Endothelial cell (in vitro differentiated cells): ENCODE measurements around the gene NPAP1. TPM values are rescaled to one million over a fixed set of nuclear protein-coding genes. Genes with fewer than 3 reads are reported as not detected.
"Not testable (repeated sequence)": the region's sequence is repeated elsewhere in the genome, so short reads cannot be mapped to it uniquely, and the experiment has no call there.

Source experiments
- DNase-seq: peaks from one replicate; pipeline ENCODE4 v3.0.0; 2021; ENCODE audit warnings: low spot score
- H3K27ac Mint-ChIP-seq: one replicate; pipeline ENCODE4 v1.8.0; 2021; ENCODE audit warnings: mixed read lengths, inconsistent platforms; ENCODE audit not compliant: unreplicated experiment
- H3K27me3 Mint-ChIP-seq: one replicate; pipeline ENCODE4 v1.8.0; 2021; ENCODE audit warnings: mild to moderate bottlenecking, moderate library complexity, mixed read lengths, inconsistent platforms; ENCODE audit not compliant: unreplicated experiment
- H3K36me3 Mint-ChIP-seq: one replicate; pipeline ENCODE4 v1.8.0; 2021; ENCODE audit warnings: mild to moderate bottlenecking, low read depth, mixed read lengths, inconsistent platforms; ENCODE audit not compliant: unreplicated experiment
- H3K4me1 Mint-ChIP-seq: one replicate; pipeline ENCODE4 v1.8.0; 2021; ENCODE audit warnings: mild to moderate bottlenecking, mixed read lengths, inconsistent platforms; ENCODE audit not compliant: unreplicated experiment
- H3K4me3 Mint-ChIP-seq: one replicate; pipeline ENCODE4 v1.8.0; 2021; ENCODE audit warnings: mild to moderate bottlenecking, mixed read lengths, inconsistent platforms; ENCODE audit not compliant: unreplicated experiment
- H3K9me3 Mint-ChIP-seq: one replicate; pipeline ENCODE4 v1.8.0; 2021; ENCODE audit warnings: mixed read lengths, inconsistent platforms; ENCODE audit not compliant: unreplicated experiment
- CTCF ChIP-seq: fragments of 200-600 bp; sonication (generic); IDR thresholded peaks from one replicate; pipeline ENCODE4 v1.5.0; 2021; ENCODE audit warnings: antibody characterized with exemption; ENCODE audit not compliant: unreplicated experiment
- long read RNA-seq: library from polyadenylated mRNA; unstranded; transcript quantifications from one replicate; pipeline ENCODE4 v2.0.0, GENCODE V29; 2020; ENCODE audit not compliant: unreplicated experiment
- total RNA-seq: library from RNA; stranded (reverse); fragmentation: NEBNext Ultra II Directional; extraction: Animal tissue kit (Norgen Biotek cat#: 25700); gene quantifications from one replicate; pipeline ENCODE4 v1.2.1, GENCODE V29; 2021; ENCODE audit not compliant: unreplicated experiment

The NPAP1 gene
- total RNA-seq = 0.18 TPM
- long read RNA-seq = 0 reads

DNA sequence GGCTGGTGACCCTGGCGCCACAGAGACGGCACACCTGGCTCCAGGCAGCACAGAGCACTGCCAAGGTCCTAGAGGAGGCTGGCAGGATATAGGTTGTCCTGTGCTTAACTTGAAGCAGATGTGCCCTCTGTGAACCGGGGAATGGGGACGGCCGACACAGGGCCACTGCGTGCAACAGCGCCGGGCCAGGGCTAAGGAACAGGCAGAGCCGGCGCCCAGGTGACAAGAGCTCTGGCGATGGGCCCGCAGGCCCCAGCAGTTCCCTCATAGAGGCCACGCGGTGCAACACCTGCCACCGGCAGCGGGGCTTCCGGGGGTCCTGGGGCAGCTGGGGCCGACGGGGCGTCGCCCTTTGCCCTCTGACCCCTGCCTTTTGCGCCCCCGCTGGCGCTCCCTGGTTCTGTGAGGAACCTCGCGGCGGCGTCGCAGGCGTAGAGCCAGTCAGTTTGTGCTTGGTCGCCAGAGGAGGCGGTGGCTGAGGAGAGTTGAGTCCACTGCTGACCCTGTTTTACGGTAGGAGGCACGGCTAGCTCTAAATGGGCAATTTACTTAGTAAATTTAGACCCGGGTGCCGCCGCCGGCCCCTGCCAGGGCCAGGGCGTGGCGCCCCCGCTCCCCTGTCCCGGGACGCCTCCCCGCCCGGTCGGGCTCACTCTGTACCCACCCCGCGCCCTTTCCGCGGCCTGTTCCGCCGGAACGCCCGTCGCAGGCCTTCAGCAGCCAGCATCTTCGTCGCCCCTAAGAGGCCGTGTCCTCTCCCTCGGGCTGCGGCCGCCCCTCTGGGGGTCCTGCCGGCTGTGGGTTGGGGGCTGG lies at the start of gene NPAP1:
Gene NPAP1, plus strand, starts transcription at position 444 of the 813 bp plus-strand sequence. Its CDS starts 93 bp downstream, at position 537.
- no peaks in the 10 kb centered on the region for H3K4me1 Mint-ChIP-seq
- no peak within 1 kb of the TSS for H3K27ac Mint-ChIP-seq
- no peak for TF ChIP-seq CTCF
- no peak for DNase-seq
- H3K4me3 Mint-ChIP-seq = no peak within 1 kb of the TSS
- H3K27me3 Mint-ChIP-seq = peaks cover 13% of the 10 kb centered on the region
- H3K9me3 Mint-ChIP-seq = peaks cover 15% of the 10 kb centered on the region
- peaks cover 18% of the 10 kb centered on the region for H3K36me3 Mint-ChIP-seq

DNA sequence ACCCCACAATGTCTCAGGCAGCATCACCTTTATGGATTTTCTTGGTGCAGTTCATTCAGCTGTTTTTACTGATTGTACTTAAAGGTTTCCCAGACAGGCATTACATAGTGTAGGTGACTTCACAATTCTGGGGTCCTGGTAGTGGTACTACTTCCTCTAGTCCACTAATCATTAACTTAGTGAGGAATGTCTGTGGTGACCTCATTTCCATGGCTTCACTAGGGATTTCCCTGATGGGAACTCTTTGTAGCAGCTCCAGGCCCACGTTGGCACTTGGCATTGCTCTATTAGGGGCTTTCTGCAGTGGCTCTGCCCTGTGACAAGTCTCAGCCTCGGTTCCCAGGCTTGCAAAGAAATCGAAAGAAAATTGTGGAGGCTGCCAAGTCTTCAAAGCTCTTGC lies 48.1 kb upstream of the NPAP1 start:
- peaks cover 21% of the 10 kb centered on the region for H3K9me3 Mint-ChIP-seq

DNA sequence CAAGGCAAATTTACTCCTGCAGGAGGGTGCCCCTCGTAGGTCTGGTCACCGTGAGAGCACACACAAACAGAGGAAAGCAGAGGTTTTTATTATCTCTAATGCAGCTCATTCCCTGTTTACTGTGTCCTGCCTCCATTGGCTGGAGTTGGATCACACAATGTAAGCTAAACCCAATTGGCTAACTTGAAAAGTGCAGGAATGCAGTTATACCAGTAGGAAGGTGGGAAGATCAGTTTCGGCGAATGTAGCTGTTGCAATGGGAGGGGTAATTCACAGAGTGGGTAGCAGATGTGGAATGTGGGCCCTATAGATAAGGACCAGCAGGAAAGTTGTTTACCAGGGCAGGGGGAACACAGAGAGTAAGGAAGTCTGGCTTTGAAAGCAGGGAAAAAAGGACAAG lies 42.5 kb upstream of the NPAP1 start:
- H3K27me3 Mint-ChIP-seq = peaks cover 4% of the 10 kb centered on the region
- no peaks in the 10 kb centered on the region for H3K4me1 Mint-ChIP-seq
- no peak for DNase-seq
- H3K36me3 Mint-ChIP-seq = peaks cover 18% of the 10 kb centered on the region
- no peak overlapping the region for H3K4me3 Mint-ChIP-seq
- H3K9me3 Mint-ChIP-seq = peaks cover 21% of the 10 kb centered on the region
- TF ChIP-seq CTCF = no peak
- H3K27ac Mint-ChIP-seq = no peak overlapping the region

More for the DNA sequence above, 48.1 kb upstream of the NPAP1 start:
- no peak for DNase-seq
- H3K4me1 Mint-ChIP-seq = no peaks in the 10 kb centered on the region
- no peak for TF ChIP-seq CTCF
- peaks cover 3% of the 10 kb centered on the region for H3K27me3 Mint-ChIP-seq
- H3K4me3 Mint-ChIP-seq = no peak overlapping the region
- H3K27ac Mint-ChIP-seq = no peak overlapping the region
- peaks cover 14% of the 10 kb centered on the region for H3K36me3 Mint-ChIP-seq

DNA sequence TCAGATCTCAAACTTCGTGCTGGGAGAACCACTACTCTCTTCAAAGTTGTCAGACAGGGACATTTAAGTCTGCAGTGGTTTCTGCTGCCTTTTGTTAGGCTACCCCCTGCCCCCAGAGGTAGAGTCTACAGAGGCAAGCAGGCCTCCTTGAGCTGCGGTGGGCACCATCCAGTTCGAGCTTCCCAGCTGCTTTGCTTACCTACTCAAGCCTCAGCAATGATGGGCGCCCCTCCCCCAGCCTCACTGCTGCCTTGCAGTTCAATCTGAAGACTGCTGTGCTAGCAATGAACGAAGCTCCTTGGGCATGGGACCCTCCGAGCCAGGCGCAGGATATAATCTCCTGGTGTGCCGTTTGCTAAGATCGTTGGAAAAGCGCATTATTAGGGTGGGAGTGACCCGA lies 36.2 kb upstream of the NPAP1 start:
- H3K4me3 Mint-ChIP-seq, H3K27ac Mint-ChIP-seq, H3K27me3 Mint-ChIP-seq, DNase-seq, H3K4me1 Mint-ChIP-seq: not testable (repeated sequence)
- H3K9me3 Mint-ChIP-seq = peaks cover 22% of the 10 kb centered on the region
- H3K36me3 Mint-ChIP-seq = peaks cover 20% of the 10 kb centered on the region

DNA sequence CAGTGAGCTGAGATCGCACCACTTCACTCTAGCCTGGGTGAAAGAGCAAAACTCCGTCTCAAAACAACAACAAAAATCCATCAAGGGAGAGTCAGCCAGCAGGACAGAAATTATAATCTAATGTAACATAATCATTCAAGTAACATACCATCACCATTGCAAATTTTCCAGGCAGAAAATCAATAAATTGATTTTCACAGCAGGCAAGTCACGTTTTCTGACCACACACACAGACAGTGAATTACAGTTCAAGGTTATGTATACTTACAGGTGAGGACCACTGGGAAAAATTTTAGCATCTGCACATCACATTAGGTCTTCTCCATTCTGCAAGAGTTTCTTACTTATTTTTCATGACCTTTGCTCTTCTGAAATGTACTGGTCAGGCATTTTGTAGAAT lies 29.9 kb upstream of the NPAP1 start:
- H3K4me3 Mint-ChIP-seq = no peak overlapping the region
- H3K27me3 Mint-ChIP-seq = peaks cover 6% of the 10 kb centered on the region
- peaks cover 5% of the 10 kb centered on the region for H3K4me1 Mint-ChIP-seq
- H3K27ac Mint-ChIP-seq = no peak overlapping the region
- DNase-seq = no peak
- H3K9me3 Mint-ChIP-seq = peaks cover 11% of the 10 kb centered on the region
- peaks cover 11% of the 10 kb centered on the region for H3K36me3 Mint-ChIP-seq
- TF ChIP-seq CTCF = no peak
